Activated naive CD4-positive, alpha-beta T cell treated with anti-CD3 and anti-CD28 coated beads, Interleukin-2, amount 10 ng/mL, durations not matched to agents 7 days and 5 days (primary cell): ENCODE results near the gene PRIMPOL.
A peak's percentile ranks its signal among the peaks of the same experiment; 100 is the strongest.

Experiments used
- CTCF ChIA-PET: fragments of 350-600 bp; sonication (Branson Sonifier 250); formaldehyde crosslinking; loops from one replicate; lab custom pipeline; 2021; ENCODE audit warnings: antibody characterized with exemption; lab: Charles Lee
- DNase-seq: peaks from one replicate; pipeline ENCODE4 v3.0.0-alpha.2; 2020
- H3K27ac Mint-ChIP-seq: one replicate; pipeline ENCODE4 v1.8.0; 2021; ENCODE audit warnings: mild to moderate bottlenecking, moderate library complexity, mixed read lengths
- H3K27me3 Mint-ChIP-seq: one replicate; pipeline ENCODE4 v1.8.0; 2021; ENCODE audit warnings: mild to moderate bottlenecking, mixed read lengths
- H3K36me3 Mint-ChIP-seq: one replicate; pipeline ENCODE4 v1.8.0; 2021; ENCODE audit warnings: mixed read lengths
- H3K4me1 Mint-ChIP-seq: one replicate; pipeline ENCODE4 v1.8.0; 2021; ENCODE audit warnings: mixed read lengths
- H3K4me3 Mint-ChIP-seq: one replicate; pipeline ENCODE4 v1.8.0; 2021; ENCODE audit warnings: mild to moderate bottlenecking, moderate library complexity, mixed read lengths
- H3K9me3 Mint-ChIP-seq: one replicate; pipeline ENCODE4 v1.8.0; 2021; ENCODE audit warnings: mixed read lengths

Gene PRIMPOL

DNA sequence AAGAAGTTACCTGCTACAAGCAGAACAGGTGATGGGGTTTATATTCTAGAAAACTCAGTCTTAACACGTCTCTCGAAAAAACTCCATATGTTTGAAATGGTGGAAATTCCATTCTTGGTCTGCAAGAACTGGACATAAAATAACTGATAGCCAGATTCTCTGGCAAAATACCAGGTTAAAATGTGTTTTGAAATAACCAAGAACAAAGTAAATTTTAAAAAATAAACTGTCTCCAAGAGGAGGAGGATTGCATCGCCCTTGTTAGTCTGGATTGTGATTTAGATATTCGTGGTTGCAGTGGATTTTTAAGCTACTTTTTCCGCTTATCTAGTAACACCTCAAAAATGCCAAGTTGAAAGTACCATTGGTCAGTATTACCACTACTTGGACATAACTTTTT, 43.5 kb downstream of the PRIMPOL start:
- Mint-ChIP-seq H3K4me1 (peaks cover 10% of the 10 kb centered on the region), H3K36me3 (peaks cover 52% of the 10 kb centered on the region), H3K27me3 (no peaks in the 10 kb centered on the region), H3K27ac (no peak overlapping the region), H3K9me3 (no peaks in the 10 kb centered on the region), H3K4me3 (no peak overlapping the region)
- CTCF ChIA-PET, result no interaction called here
- DNase-seq, result no peak

DNA sequence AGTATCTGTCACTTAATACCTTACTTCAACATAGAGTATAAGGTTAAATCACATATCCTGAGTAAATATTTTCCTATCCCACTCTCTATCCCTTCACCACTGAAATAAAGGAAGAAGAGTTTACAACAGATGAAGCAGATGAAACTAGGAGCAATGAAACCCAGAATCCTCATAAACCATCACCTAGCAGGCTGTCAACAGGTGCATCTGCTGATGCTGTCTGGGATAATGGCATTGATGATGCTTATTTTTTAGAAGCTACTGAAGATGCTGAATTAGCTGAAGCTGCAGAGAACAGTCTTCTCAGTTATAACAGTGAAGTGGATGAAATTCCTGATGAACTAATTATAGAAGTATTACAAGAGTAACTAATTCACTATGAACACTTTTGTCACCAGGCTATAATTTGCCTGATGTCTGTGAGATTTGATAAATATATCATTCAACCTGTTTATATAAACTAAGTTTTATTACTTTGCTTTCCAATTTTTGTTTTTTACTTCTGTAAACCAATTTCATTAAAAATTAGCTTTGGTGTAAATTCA, 44.9 kb downstream of the PRIMPOL start:
- Mint-ChIP-seq H3K27me3 (no peaks in the 10 kb centered on the region), H3K4me3 (no peak overlapping the region), H3K9me3 (no peaks in the 10 kb centered on the region), H3K4me1 (peaks cover 3% of the 10 kb centered on the region), H3K36me3 (peaks cover 55% of the 10 kb centered on the region), H3K27ac (no peak overlapping the region)
- CTCF ChIA-PET, result interaction anchor here (0.7 to 2.3 kb wide), 3 partner anchors 12 to 431 kb away, joined by 3 to 7 read pairs (median 4); no protein-coding TSS in a partner anchor
- no peak for DNase-seq

DNA sequence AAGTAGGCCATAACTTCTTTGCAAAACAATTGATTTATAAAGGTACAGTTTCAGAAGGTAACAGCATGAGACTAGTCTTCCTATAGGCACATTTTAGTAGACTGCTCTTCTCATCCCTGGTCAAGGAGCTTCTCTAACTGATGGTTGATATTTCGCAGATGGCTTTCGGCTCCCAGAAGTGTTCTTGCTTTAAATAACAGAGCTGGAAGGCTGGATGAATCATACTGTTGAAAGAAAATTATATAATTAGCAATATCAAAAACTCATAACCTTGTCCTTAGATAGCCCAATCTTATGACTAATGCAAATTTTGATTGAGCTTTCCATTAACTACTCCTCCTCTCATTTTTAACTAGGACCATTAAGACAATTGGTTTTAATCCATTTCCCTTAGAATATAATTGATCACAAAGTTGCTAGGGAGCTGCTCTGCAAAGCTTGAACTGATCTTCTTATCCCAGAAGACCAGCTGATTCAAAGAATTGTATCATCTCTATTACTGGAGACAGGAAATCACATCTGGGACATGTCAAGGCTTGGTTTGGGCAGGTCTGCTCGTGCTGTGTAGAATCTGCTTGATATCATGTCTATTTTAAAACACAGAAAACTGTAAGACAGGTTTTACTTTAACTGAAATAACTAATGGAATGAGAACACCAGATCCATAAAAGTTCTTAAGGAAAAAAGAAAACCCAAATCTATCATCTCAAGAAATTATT, 45.8 kb downstream of the PRIMPOL start:
- no peak for DNase-seq
- H3K4me1 Mint-ChIP-seq, result peaks cover 3% of the 10 kb centered on the region
- H3K27ac Mint-ChIP-seq, result no peak overlapping the region
- peaks cover 62% of the 10 kb centered on the region for H3K36me3 Mint-ChIP-seq
- no peaks in the 10 kb centered on the region for H3K27me3 Mint-ChIP-seq
- no peak overlapping the region for H3K4me3 Mint-ChIP-seq
- CTCF ChIA-PET, result interaction anchor here (1.4 to 2.3 kb wide), 2 partner anchors 12 to 432 kb away, joined by 4 to 7 read pairs; no protein-coding TSS in a partner anchor
- no peaks in the 10 kb centered on the region for H3K9me3 Mint-ChIP-seq

DNA sequence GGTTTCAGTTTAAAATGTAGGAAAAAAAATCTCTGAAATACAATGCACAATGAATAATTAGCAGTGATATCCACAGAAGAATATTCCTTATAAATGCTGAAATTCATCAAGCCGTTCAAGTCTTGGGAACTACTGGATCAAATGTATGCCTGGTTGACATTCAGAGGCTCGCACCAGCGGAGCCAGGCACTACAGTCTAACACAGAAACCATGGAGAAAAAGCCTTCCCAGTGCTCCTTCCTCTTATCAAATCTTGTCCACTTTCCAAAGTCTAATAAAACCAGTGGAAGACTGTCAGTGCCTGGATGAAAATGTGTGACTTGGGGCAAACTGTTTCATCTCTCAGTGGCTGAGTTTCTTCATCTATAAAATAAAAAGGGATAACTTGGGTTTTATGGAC, 48.4 kb downstream of the PRIMPOL start:
- CTCF ChIA-PET, result no interaction called here
- H3K4me3 Mint-ChIP-seq, result no peak overlapping the region
- H3K27me3 Mint-ChIP-seq, result no peaks in the 10 kb centered on the region
- H3K4me1 Mint-ChIP-seq, result no peaks in the 10 kb centered on the region
- no peak overlapping the region for H3K27ac Mint-ChIP-seq
- H3K36me3 Mint-ChIP-seq, result peaks cover 64% of the 10 kb centered on the region
- H3K9me3 Mint-ChIP-seq, result no peaks in the 10 kb centered on the region
- no peak for DNase-seq

DNA sequence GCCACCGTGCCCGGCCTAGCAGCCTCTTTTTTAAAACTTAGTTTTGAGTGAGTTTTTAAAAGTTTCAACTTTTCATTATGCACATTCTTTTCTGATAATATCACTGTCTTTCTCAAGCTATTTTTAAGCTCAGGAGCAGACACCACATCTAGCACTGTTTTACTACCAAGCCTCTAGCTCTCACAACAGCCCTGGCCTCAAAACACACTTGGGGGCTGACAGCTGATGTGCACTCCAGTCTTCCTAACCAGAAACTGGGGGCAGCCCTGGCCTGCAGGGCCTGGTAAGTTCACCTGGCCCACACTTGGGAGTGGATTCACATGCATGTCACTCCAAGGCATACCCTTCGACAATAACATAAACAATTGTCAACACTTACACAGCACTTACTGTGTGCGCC, 50.4 kb downstream of the PRIMPOL start:
- Mint-ChIP-seq H3K27me3 (no peaks in the 10 kb centered on the region), H3K4me3 (no peak overlapping the region), H3K4me1 (peaks cover 5% of the 10 kb centered on the region), H3K27ac (no peak overlapping the region), H3K9me3 (no peaks in the 10 kb centered on the region), H3K36me3 (peaks cover 67% of the 10 kb centered on the region)
- CTCF ChIA-PET, result interaction anchor here (1.1 kb wide), 1 partner anchor 14 kb away, joined by 3 read pairs; no protein-coding TSS in a partner anchor
- no peak for DNase-seq

DNA sequence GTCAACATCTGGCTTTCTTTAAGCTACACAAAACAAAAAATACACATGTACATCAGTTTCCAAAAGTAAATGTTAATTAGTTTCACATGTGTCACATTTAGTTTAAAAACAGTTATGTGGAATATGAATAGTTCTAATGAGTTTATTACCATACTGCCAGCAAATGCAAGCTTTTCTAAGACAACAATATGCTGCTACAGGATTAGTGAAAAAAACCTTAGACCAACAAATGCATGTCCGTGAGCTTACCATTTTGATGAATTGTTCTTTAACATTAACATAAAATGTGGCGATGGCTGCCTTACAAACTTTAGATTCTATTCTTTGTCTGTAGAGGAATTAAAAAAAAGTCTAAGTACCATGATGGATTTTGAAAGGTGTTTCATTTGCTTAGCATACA, 52.6 kb downstream of the PRIMPOL start:
- Mint-ChIP-seq H3K4me1 (peaks cover 19% of the 10 kb centered on the region), H3K9me3 (no peaks in the 10 kb centered on the region), H3K27ac (no peak overlapping the region), H3K4me3 (no peak overlapping the region), H3K36me3 (peaks cover 69% of the 10 kb centered on the region), H3K27me3 (no peaks in the 10 kb centered on the region)
- CTCF ChIA-PET, result no interaction called here
- no peak for DNase-seq

DNA sequence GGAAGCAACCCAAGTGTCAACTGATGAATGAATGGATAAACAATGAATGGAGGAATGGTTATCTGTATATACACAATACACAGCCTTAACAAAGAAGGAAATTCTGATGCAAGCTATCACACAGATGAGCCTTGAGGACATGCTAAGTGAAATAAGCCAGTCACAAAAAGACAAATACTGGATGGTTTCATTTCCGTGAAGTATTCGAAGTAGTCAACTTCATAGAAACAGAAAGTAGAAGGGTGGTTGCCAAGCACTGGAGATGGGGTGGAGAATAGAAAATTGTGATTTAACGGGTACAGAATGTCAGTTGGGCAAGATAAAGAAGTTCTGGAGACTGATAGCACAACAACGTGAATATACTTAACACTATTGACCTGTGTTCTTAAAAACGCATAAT, 56.2 kb downstream of the PRIMPOL start:
- Mint-ChIP-seq H3K9me3 (no peaks in the 10 kb centered on the region), H3K27ac (peak overlapping the region; percentile 71), H3K4me1 (peaks cover 19% of the 10 kb centered on the region), H3K36me3 (peaks cover 68% of the 10 kb centered on the region), H3K4me3 (no peak overlapping the region), H3K27me3 (no peaks in the 10 kb centered on the region)
- CTCF ChIA-PET, result interaction anchor here (1.2 kb wide), 1 partner anchor 10 kb away, joined by 4 read pairs; no protein-coding TSS in a partner anchor
- DNase-seq, result no peak

DNA sequence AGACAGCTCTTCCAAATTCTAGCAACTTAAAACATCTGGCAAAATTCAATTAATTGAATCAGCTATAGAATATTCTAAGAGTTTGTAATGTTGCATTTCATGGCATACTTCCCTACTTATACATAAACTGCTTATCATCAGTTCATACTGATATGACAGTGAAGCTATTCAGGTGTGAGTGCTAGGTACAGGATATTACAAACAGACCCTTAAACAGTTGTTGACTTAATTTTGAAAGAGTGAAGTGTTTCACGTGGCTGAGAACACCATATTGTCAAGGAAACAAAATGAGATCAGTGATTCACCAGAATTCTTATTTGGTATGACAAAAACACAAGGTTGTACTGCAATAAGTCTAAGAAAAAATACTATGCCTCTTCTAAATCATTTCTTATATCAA, 56.9 kb downstream of the PRIMPOL start:
- H3K4me3 Mint-ChIP-seq, result no peak overlapping the region
- CTCF ChIA-PET, result interaction anchor here (1.4 to 1.9 kb wide), 2 partner anchors 11 to 28 kb away, joined by 3 to 4 read pairs; partner anchors contain the start of gene CENPU
- no peaks in the 10 kb centered on the region for H3K9me3 Mint-ChIP-seq
- peak overlapping the region; percentile 77 for H3K27ac Mint-ChIP-seq
- H3K36me3 Mint-ChIP-seq, result peaks cover 69% of the 10 kb centered on the region
- no peak for DNase-seq
- peaks cover 19% of the 10 kb centered on the region for H3K4me1 Mint-ChIP-seq
- no peaks in the 10 kb centered on the region for H3K27me3 Mint-ChIP-seq

DNA sequence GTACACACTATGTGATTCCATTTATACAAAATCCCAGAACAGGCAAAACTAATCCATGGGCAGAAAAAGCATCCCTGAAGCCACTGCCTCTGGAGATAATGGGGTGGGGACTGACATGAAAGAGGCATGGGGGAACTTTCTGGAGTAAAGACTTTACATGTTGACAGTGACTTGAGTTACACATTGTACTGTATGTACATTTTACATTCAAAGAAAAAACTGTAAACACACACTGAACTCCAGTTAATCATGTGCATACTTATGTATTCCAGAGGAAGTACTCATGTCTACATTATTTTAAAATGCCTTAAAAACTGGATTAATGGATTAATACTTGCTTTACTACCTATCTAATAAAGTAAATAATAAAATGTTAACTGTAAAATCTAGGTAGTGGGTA, 62.8 kb downstream of the PRIMPOL start:
- H3K4me1 Mint-ChIP-seq, result no peaks in the 10 kb centered on the region
- H3K4me3 Mint-ChIP-seq, result no peak overlapping the region
- H3K9me3 Mint-ChIP-seq, result no peaks in the 10 kb centered on the region
- DNase-seq, result no peak
- CTCF ChIA-PET, result no interaction called here
- no peak overlapping the region for H3K27ac Mint-ChIP-seq
- H3K36me3 Mint-ChIP-seq, result peaks cover 57% of the 10 kb centered on the region
- no peaks in the 10 kb centered on the region for H3K27me3 Mint-ChIP-seq

DNA sequence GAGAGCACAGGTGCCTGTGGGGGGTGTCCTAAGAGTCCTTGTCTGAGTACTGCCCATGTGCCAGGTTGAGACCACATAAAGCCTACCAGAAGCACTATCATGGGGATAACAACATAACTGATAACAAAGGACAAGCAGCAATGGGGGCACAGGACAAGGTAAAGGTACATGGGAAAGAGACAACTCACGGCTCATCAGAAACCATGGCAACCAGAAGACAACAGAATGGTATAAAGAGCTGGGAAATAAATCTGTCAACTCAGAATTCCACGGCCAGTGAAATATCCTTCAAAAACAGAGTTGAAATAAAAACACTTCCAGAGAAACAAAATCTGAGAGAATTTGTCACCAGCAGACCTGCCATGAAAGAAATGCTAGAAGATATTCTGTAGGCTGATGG, 64.3 kb downstream of the PRIMPOL start:
- Mint-ChIP-seq H3K4me1 (peaks cover 3% of the 10 kb centered on the region), H3K36me3 (peaks cover 57% of the 10 kb centered on the region), H3K9me3 (no peaks in the 10 kb centered on the region), H3K27ac (no peak overlapping the region), H3K4me3 (no peak overlapping the region), H3K27me3 (no peaks in the 10 kb centered on the region)
- no peak for DNase-seq
- CTCF ChIA-PET, result interaction anchor here (0.8 to 1.0 kb wide), 2 partner anchors 8 to 14 kb away, joined by 3 read pairs; no protein-coding TSS in a partner anchor

DNA sequence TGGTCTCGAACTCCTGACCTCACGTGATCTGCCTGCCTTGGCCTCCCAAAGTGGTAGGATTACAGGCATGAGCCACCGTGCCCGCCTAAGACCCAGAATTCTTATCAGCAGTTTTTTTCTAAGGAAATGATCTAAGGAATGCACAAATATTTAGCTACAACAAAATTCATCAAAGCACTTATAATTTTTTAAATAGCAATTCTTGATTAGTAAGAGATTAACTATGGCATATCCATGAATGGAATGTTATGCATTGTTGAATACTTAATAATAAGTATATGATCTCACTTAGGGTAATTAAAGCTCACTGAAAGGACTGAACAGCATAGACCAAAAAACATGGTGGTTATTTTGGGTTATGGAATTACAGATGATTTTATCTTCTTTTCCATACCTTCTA, 66.0 kb downstream of the PRIMPOL start:
- no peaks in the 10 kb centered on the region for H3K27me3 Mint-ChIP-seq
- H3K4me3 Mint-ChIP-seq, result no peak overlapping the region
- CTCF ChIA-PET, result interaction anchor here (1.0 kb wide), 1 partner anchor 10 kb away, joined by 4 read pairs; no protein-coding TSS in a partner anchor
- no peak for DNase-seq
- H3K4me1 Mint-ChIP-seq, result peaks cover 11% of the 10 kb centered on the region
- H3K27ac Mint-ChIP-seq, result no peak overlapping the region
- no peaks in the 10 kb centered on the region for H3K9me3 Mint-ChIP-seq
- peaks cover 62% of the 10 kb centered on the region for H3K36me3 Mint-ChIP-seq

DNA sequence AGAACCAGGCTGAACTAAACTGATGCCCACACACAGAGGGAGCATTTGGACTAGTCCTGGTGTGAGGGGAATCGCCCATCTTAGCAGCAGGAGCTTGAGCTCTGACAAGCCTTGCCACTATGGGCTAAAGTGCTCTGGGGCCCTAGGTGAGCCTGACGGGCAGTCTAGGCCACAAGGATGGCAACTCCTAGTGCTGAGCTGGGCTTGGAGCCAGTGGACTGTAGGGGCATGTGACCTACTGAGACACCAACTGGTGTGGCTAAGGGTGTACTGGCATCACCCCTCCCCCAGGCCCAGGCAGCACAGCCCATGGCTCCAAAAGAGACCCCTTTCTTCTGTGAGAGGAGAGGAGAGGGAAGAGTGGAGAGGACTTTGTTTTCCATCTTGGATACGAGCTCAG, 69.9 kb downstream of the PRIMPOL start:
- H3K36me3 Mint-ChIP-seq, result peaks cover 72% of the 10 kb centered on the region

DNA sequence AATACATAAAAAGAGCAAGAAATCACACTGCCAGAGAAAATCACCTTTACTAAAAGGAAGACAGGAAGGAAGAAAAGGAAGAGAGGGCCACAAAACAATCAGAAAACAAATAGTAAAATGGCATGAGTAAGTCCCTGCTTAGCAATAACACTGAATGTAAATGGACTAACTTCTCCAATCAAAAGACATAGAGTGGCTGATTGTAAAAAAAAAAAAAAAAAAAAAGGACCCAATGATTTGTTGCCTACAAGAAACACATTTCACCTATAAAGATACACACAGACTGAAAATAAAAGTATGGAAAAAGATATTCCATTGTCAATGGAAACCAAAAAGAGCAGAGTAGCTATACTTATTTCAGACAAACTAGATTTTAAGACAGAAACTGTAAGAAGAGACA, 71.7 kb downstream of the PRIMPOL start:
- CTCF ChIA-PET, result interaction anchor here (1.3 kb wide), 1 partner anchor 11 kb away, joined by 4 read pairs; no protein-coding TSS in a partner anchor
- no peak for DNase-seq
- H3K4me1 Mint-ChIP-seq, result peaks cover 25% of the 10 kb centered on the region
- no peaks in the 10 kb centered on the region for H3K27me3 Mint-ChIP-seq
- no peak overlapping the region for H3K27ac Mint-ChIP-seq
- peaks cover 77% of the 10 kb centered on the region for H3K36me3 Mint-ChIP-seq
- H3K4me3 Mint-ChIP-seq, result no peak overlapping the region
- H3K9me3 Mint-ChIP-seq, result peaks cover 6% of the 10 kb centered on the region

More for the DNA sequence above, 69.9 kb downstream of the PRIMPOL start:
- no peak overlapping the region for H3K4me3 Mint-ChIP-seq
- DNase-seq, result no peak
- no peaks in the 10 kb centered on the region for H3K27me3 Mint-ChIP-seq
- H3K9me3 Mint-ChIP-seq, result peaks cover 6% of the 10 kb centered on the region
- H3K4me1 Mint-ChIP-seq, result peaks cover 24% of the 10 kb centered on the region
- CTCF ChIA-PET, result no interaction called here
- no peak overlapping the region for H3K27ac Mint-ChIP-seq

DNA sequence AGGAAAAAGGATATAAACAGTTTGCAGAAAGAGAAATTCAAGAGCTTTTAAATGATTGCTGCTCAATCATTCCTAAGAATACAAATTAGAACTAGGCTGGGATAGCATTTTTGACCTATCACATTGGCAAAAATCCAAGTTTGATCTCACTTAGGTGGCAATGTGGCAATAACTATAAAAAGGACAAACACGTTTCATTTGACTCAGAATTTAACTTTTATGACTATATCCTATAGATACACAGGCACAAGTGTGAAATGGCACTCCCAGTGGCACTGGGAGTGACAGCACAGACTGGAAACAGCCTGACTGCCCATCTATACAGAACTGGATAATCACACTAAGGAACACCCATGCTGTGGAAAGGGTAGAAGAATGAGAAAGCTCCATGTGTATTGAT, 73.3 kb downstream of the PRIMPOL start:
- H3K27me3 Mint-ChIP-seq, result no peaks in the 10 kb centered on the region
- H3K4me1 Mint-ChIP-seq, result peaks cover 29% of the 10 kb centered on the region
- peaks cover 77% of the 10 kb centered on the region for H3K36me3 Mint-ChIP-seq
- DNase-seq, result no peak
- no peak overlapping the region for H3K4me3 Mint-ChIP-seq
- CTCF ChIA-PET, result interaction anchor here (0.9 to 1.1 kb wide), 2 partner anchors 9 to 76 kb away, joined by 3 read pairs; no protein-coding TSS in a partner anchor
- H3K9me3 Mint-ChIP-seq, result peaks cover 6% of the 10 kb centered on the region
- no peak overlapping the region for H3K27ac Mint-ChIP-seq
